AG09309 (cell line): ENCODE data around the gene PET117.

Experiments
- DNase-seq: peaks from one replicate; pipeline ENCODE4 v3.0.0-alpha.2; 2010; ENCODE audit warnings: low read depth
- H3K4me3 ChIP-seq: 2 replicates; pipeline ENCODE4 v1.5.1; 2011; ENCODE audit warnings: mild to moderate bottlenecking, low read depth, low read length, moderate library complexity; ENCODE audit not compliant: control insufficient read depth
- CTCF ChIP-seq: IDR thresholded peaks from 2 replicates; pipeline ENCODE4 v1.5.1; 2011; ENCODE audit warnings: mild to moderate bottlenecking, low read depth, low read length, inconsistent platforms; ENCODE audit not compliant: insufficient read depth, control insufficient read depth; ENCODE audit errors: missing control alignments

PET117 gene

DNA sequence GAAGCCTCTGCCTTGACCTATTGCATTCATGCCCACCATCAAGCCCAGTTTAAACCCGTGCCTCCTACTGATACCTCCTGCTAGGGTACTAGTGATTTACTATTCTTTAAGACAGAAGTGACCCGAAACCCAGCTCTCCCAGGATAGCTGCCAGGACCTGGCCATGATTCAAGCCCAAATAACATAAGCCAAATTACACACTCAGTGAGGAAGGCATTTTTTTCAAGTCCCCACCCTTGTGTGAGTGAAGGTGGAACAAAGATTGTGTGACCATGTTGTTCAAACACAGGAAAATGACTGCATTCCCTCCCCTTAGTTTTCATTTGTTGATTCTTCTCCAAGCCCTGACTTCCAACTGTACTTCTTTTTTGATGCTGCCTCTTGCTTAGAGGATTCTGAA lies 3.7 kb upstream of the PET117 start:
- no peak for TF ChIP-seq CTCF
- no peak overlapping the region for H3K4me3 ChIP-seq
- no peak for DNase-seq

DNA sequence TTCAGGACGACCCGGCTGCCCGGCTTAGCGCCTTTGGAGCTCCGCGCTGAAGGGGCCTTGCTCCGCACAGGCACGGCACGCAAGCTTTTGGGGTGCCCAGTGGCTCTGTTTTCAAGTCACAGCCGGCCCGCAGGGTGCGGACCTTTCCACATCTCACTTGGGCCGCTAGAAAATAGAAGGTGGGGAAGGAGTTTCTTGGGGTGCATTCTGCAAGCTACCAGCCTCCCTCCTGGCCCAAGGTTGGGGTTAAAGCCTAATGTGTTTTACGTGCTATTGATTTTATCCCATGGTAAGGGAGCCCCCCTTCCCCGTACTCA lies 561 bp downstream of the PET117 start:
- TF ChIP-seq CTCF, result no peak
- DNase-seq, result no peak
- peak overlapping the region; percentile 89 for H3K4me3 ChIP-seq

DNA sequence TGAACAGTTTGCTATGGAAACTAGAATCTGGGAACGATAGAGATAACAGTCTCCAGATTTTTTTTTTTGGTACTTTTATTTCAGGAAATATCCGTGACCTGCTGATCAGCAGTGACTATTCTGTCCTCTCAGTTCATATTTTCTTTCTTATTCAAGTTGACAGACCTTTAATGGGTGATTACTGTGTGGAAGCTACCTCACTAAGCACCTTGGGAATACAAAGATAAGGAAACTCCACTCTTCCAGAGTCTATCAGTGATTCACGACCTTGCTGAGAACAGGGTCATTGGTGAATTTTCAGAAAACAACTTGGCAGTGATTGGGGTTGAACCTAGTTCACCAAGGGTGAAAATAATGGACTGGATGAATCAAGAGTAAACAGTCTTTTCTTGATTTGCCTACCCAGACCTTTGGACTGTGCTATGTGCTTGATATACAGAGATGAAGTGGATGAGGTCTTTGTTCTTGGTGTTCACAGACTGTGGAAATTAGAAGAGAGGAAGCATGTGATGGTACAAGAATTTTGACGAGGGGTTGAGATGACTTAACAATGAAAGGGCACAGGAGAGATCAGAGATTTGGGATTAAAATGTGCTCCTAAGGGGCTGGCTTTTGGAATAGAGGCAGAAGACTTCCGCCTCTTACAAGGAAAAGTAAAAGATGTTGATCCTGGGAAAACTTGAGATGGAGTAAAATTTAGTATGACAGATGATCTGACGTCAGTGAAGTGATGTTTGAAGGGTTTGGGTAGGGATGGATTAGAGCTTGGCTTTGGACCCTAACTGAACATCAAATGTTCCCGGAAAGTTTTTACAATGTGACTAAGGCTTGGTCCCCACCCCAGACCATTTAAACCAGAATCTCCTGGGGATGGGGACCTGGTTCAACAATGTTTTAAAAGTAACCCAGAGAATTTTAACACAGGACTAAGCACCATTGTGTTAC lies 1.2 kb downstream of the PET117 start:
- no peak for TF ChIP-seq CTCF
- peak overlapping the region; percentile 89 for H3K4me3 ChIP-seq
- DNase-seq, result no peak

- H3K4me3 ChIP-seq, result no peak overlapping the region
- no peak for TF ChIP-seq CTCF
- no peak for DNase-seq
Observed at GRCh38 chr20:18139832-18140231, 2.2 kb downstream of the PET117 start.

GRCh38 chr20:18144541-18145099 lies 7.0 kb downstream of the PET117 start:
- no peak for TF ChIP-seq CTCF
- DNase-seq, result no peak
- H3K4me3 ChIP-seq, result no peak overlapping the region

GRCh38 chr20:18154342-18154741 lies 16.7 kb downstream of the PET117 start:
- no peak for DNase-seq
- H3K4me3 ChIP-seq, result no peak overlapping the region
- TF ChIP-seq CTCF, result no peak
